Neuronal stem cell (in vitro differentiated cells): ENCODE data around the gene CTXND1.

Source experiments
- DNase-seq: peaks from one replicate; pipeline ENCODE4 v3.0.0-alpha.2; 2013; ENCODE audit warnings: low spot score
- H2AFZ ChIP-seq: one replicate; pipeline ENCODE4 v1.6.1; 2013; ENCODE audit warnings: mild to moderate bottlenecking, low read length, inconsistent platforms
- H2AK5ac ChIP-seq: 2 replicates; pipeline ENCODE4 v1.6.1; 2013; ENCODE audit warnings: low read depth, mild to moderate bottlenecking, inconsistent platforms, low read length, moderate library complexity, mixed read lengths
- H2BK120ac ChIP-seq: 2 replicates; pipeline ENCODE4 v1.6.1; 2013; ENCODE audit warnings: low read depth, mild to moderate bottlenecking, inconsistent platforms, low read length, moderate library complexity, mixed read lengths
- H2BK12ac ChIP-seq: one replicate; pipeline ENCODE4 v1.6.1; 2013; ENCODE audit warnings: low read length, inconsistent platforms
- H2BK15ac ChIP-seq: 2 replicates; pipeline ENCODE4 v1.6.1; 2013; ENCODE audit warnings: mild to moderate bottlenecking, low read length, inconsistent platforms, mixed read lengths
- H2BK5ac ChIP-seq: one replicate; pipeline ENCODE4 v1.6.1; 2013; ENCODE audit warnings: inconsistent platforms, mild to moderate bottlenecking, low read length, moderate library complexity
- H3K14ac ChIP-seq: one replicate; pipeline ENCODE4 v1.6.1; 2013; ENCODE audit warnings: low read length, inconsistent platforms
- H3K18ac ChIP-seq: 2 replicates; pipeline ENCODE4 v1.6.1; 2013; ENCODE audit warnings: low read length, inconsistent platforms
- H3K23ac ChIP-seq: 2 replicates; pipeline ENCODE4 v1.6.1; 2013; ENCODE audit warnings: low read depth, mild to moderate bottlenecking, mixed read lengths, low read length, inconsistent platforms; ENCODE audit not compliant: poor library complexity
- H3K27ac ChIP-seq: replicated peaks from 3 replicates; pipeline ENCODE4 v1.5.1; 2013; ENCODE audit warnings: low read length, inconsistent platforms
- H3K27me3 ChIP-seq, 3 experiments: 2 replicates each; pipeline ENCODE4 v1.6.1; 2013; ENCODE audit warnings: low read length in 3 of 3, mild to moderate bottlenecking in 2 of 3, inconsistent platforms in 1 of 3, low read depth in 1 of 3, mixed read lengths in 1 of 3, moderate library complexity in 1 of 3; ENCODE audit not compliant: control insufficient read depth in 3 of 3, insufficient read depth in 3 of 3
- H3K36me3 ChIP-seq, 2 donors: replicated peaks in 1 of 2; 2 replicates each; pipeline ENCODE4 v1.6.1; 2013; ENCODE audit warnings: low read length in 2 of 2; ENCODE audit not compliant: control insufficient read depth in 2 of 2, insufficient read depth in 2 of 2
- H3K4ac ChIP-seq: 2 replicates; pipeline ENCODE4 v1.6.1; 2013; ENCODE audit warnings: inconsistent platforms, mild to moderate bottlenecking, low read length, moderate library complexity
- H3K4me1 ChIP-seq, 2 donors: 1 replicate in 1 of 2; 2 replicates in 1 of 2; pipeline ENCODE4 v1.6.1; 2013; ENCODE audit warnings: low read length in 2 of 2, low read depth in 1 of 2; ENCODE audit not compliant: control insufficient read depth in 2 of 2, insufficient read depth in 1 of 2
- H3K4me2 ChIP-seq: one replicate; pipeline ENCODE4 v1.6.1; 2013; ENCODE audit warnings: mild to moderate bottlenecking, low read length, inconsistent platforms; ENCODE audit not compliant: insufficient read depth, poor library complexity, severe bottlenecking
- H3K4me3 ChIP-seq, 2 donors: 2 replicates each; pipeline ENCODE4 v1.5.1; 2013; ENCODE audit warnings: low read length in 2 of 2, mild to moderate bottlenecking in 2 of 2, inconsistent platforms in 1 of 2, moderate library complexity in 1 of 2
- H3K79me1 ChIP-seq: one replicate; pipeline ENCODE4 v1.6.1; 2013; ENCODE audit warnings: low read depth, mild to moderate bottlenecking, inconsistent platforms, low read length, moderate library complexity
- H3K9ac ChIP-seq: one replicate; pipeline ENCODE4 v1.6.1; 2013; ENCODE audit warnings: mild to moderate bottlenecking, low read depth, low read length, inconsistent platforms; ENCODE audit not compliant: poor library complexity
- H3K9me3 ChIP-seq, 2 donors: replicated peaks in 1 of 2; 2 replicates each; pipeline versions ENCODE3 to v1.6.1; 2013; ENCODE audit warnings: low read length in 2 of 2, mild to moderate bottlenecking in 2 of 2, inconsistent platforms in 1 of 2, low read depth in 1 of 2, mixed read lengths in 1 of 2, moderate library complexity in 1 of 2; ENCODE audit not compliant: control insufficient read depth in 2 of 2, insufficient read depth in 1 of 2
- H4K8ac ChIP-seq: one replicate; pipeline ENCODE4 v1.6.1; 2013; ENCODE audit warnings: low read depth, mild to moderate bottlenecking, inconsistent platforms, low read length, moderate library complexity
- H4K91ac ChIP-seq: one replicate; pipeline ENCODE4 v1.6.1; 2013; ENCODE audit warnings: low read length, low read depth, mild to moderate bottlenecking, inconsistent platforms; ENCODE audit not compliant: poor library complexity
- WGBS, 2 donors: extraction: QIAGEN DNeasy Blood & Tissue Kit; methylation state at CpG; one replicate each; pipeline ENCODE4 v1.1.7; 2013; ENCODE audit warnings: missing lambda C conversion rate in 2 of 2, mixed read lengths in 1 of 2; ENCODE audit not compliant: insufficient read length in 2 of 2, insufficient replicate concordance in 1 of 2; ENCODE audit errors: extremely low coverage in 2 of 2; 5-methylcytosine and 5-hydroxymethylcytosine counted together

The CTXND1 gene

GRCh38 chr15:80202641-80203360, 49.2 kb downstream of the CTXND1 start:
- no peak overlapping the region for H4K91ac ChIP-seq
- H2BK5ac ChIP-seq: no peak overlapping the region
- H2BK15ac ChIP-seq: no peak overlapping the region
- H3K4me2 ChIP-seq: no peak overlapping the region
- H3K4me1 ChIP-seq: peaks cover 0 to 1% of the 10 kb centered on the region in 2 donors
- H3K36me3 ChIP-seq: no peaks in the 10 kb centered on the region
- H3K27ac ChIP-seq: no peak overlapping the region
- no peak overlapping the region for H2BK120ac ChIP-seq
- no peak overlapping the region for H2AK5ac ChIP-seq
- H3K4me3 ChIP-seq: no peak overlapping the region
- no peaks in the 10 kb centered on the region for H3K9me3 ChIP-seq
- no peak overlapping the region for H3K14ac ChIP-seq
- no peak overlapping the region for H3K4ac ChIP-seq
- no CpG with 5 or more reads among the region's 9 CpGs for WGBS, 2 donors
- H3K18ac ChIP-seq: peak overlapping the region; percentile 51
- H4K8ac ChIP-seq: no peak overlapping the region
- H3K23ac ChIP-seq: no peak overlapping the region
- H3K27me3 ChIP-seq: peaks cover 0 to 10% (median 0%) of the 10 kb centered on the region in 3 experiments
- H3K79me1 ChIP-seq: no peaks in the 10 kb centered on the region
- H3K9ac ChIP-seq: no peak overlapping the region
- DNase-seq: no peak
- no peak overlapping the region for H2BK12ac ChIP-seq
- no peak overlapping the region for H2AFZ ChIP-seq

GRCh38 chr15:80202016-80202315, 50.0 kb downstream of the CTXND1 start:
- no peak overlapping the region for H4K91ac ChIP-seq
- H2BK5ac ChIP-seq: no peak overlapping the region
- no peak overlapping the region for H3K4ac ChIP-seq
- no peaks in the 10 kb centered on the region for H3K9me3 ChIP-seq
- no peak for DNase-seq
- H3K4me1 ChIP-seq: peaks cover 0 to 1% of the 10 kb centered on the region in 2 donors
- no CpG with 5 or more reads among the region's 2 CpGs for WGBS, 2 donors
- no peak overlapping the region for H3K14ac ChIP-seq
- H3K4me2 ChIP-seq: no peak overlapping the region
- no peak overlapping the region for H3K4me3 ChIP-seq
- H2BK12ac ChIP-seq: no peak overlapping the region
- H2BK15ac ChIP-seq: no peak overlapping the region
- H3K36me3 ChIP-seq: no peaks in the 10 kb centered on the region
- no peak overlapping the region for H4K8ac ChIP-seq
- peaks cover 0 to 16% (median 0%) of the 10 kb centered on the region in 3 experiments for H3K27me3 ChIP-seq
- H3K27ac ChIP-seq: no peak overlapping the region
- H3K18ac ChIP-seq: no peak overlapping the region
- peak overlapping the region; percentile 95 for H3K23ac ChIP-seq
- H2AFZ ChIP-seq: no peak overlapping the region
- H2BK120ac ChIP-seq: no peak overlapping the region
- H2AK5ac ChIP-seq: no peak overlapping the region
- no peaks in the 10 kb centered on the region for H3K79me1 ChIP-seq
- H3K9ac ChIP-seq: no peak overlapping the region

- Histone ChIP-seq H2BK12ac (peak overlapping the region; percentile 22), H3K9me3 (no peaks in the 10 kb centered on the region), H3K14ac (peak overlapping the region; percentile 85), H4K8ac (no peak overlapping the region), H3K27ac (no peak overlapping the region), H3K9ac (no peak overlapping the region), H2AFZ (no peak overlapping the region), H2BK5ac (no peak overlapping the region), H3K4me1 (peaks cover 0 to 1% of the 10 kb centered on the region in 2 donors), H3K27me3 (peaks cover 0 to 16% (median 0%) of the 10 kb centered on the region in 3 experiments), H3K36me3 (no peaks in the 10 kb centered on the region), H2BK15ac (peak overlapping the region; percentile 84), H3K23ac (peak overlapping the region; percentile 95), H3K4me2 (no peak overlapping the region), H2BK120ac (peak overlapping the region; percentile 21), H3K18ac (peak overlapping the region; percentile 46), H4K91ac (no peak overlapping the region), H2AK5ac (peak overlapping the region; percentile 47), H3K4me3 (no peak overlapping the region), H3K79me1 (no peaks in the 10 kb centered on the region), H3K4ac (no peak overlapping the region)
- no peak for DNase-seq
- WGBS, 2 donors: no CpG with 5 or more reads among the region's 26 CpGs
These were observed 50.6 kb downstream of the CTXND1 start for GRCh38 chr15:80201256-80202015.

- no peak for DNase-seq
- Histone ChIP-seq H4K8ac (no peak overlapping the region), H3K27ac (no peak overlapping the region), H2AK5ac (no peak overlapping the region), H2BK5ac (no peak overlapping the region), H2BK15ac (no peak overlapping the region), H2AFZ (no peak overlapping the region), H3K9me3 (no peaks in the 10 kb centered on the region), H3K4me1 (peaks cover 0 to 1% of the 10 kb centered on the region in 2 donors), H2BK12ac (no peak overlapping the region), H3K14ac (no peak overlapping the region), H3K23ac (no peak overlapping the region), H3K4me2 (no peak overlapping the region), H4K91ac (no peak overlapping the region), H3K79me1 (no peaks in the 10 kb centered on the region), H3K27me3 (peaks cover 0 to 23% (median 0%) of the 10 kb centered on the region in 3 experiments), H3K36me3 (no peaks in the 10 kb centered on the region), H2BK120ac (no peak overlapping the region), H3K9ac (no peak overlapping the region), H3K4me3 (no peak overlapping the region), H3K18ac (no peak overlapping the region), H3K4ac (no peak overlapping the region)
- no CpG with 5 or more reads among the region's 3 CpGs for WGBS, 2 donors
These were observed 52.1 kb downstream of the CTXND1 start for GRCh38 chr15:80199869-80200268.
